Testis (tissue), 3 donors: ENCODE measurements around the gene TRPM3. TPM values are rescaled to one million over a fixed set of nuclear protein-coding genes. Genes with fewer than 3 reads are reported as not detected.

Experiments used
- DNase-seq: peaks from one replicate; pipeline ENCODE4 v3.0.0-alpha.2; 2019
- H3K27ac ChIP-seq, 2 donors: fragments of 200-600 bp; sonication (generic); one replicate each; pipeline ENCODE4 v1.5.1; 2019
- H3K27me3 ChIP-seq: fragments of 200-600 bp; sonication (generic); one replicate; pipeline ENCODE4 v1.5.1; 2019
- H3K36me3 ChIP-seq: fragments of 200-600 bp; sonication (generic); one replicate; pipeline ENCODE4 v1.5.1; 2017; ENCODE audit warnings: low read depth; ENCODE audit errors: missing control alignments
- H3K4me1 ChIP-seq: fragments of 200-600 bp; sonication (generic); one replicate; pipeline ENCODE4 v1.5.1; 2019
- H3K4me3 ChIP-seq, 2 donors: fragments of 200-600 bp; sonication (generic); one replicate each; pipeline ENCODE4 v1.5.1; 2017 to 2019
- H3K9me3 ChIP-seq: fragments of 200-600 bp; sonication (generic); one replicate; pipeline ENCODE4 v1.5.1; 2017
- CTCF ChIP-seq, 3 experiments: fragments of 450-650 bp in 2 of 3; fragments of 200-600 bp in 1 of 3; sonication (generic) in 1 of 3; IDR thresholded peaks; one replicate each; pipeline ENCODE4 v1.5.1; 2016 to 2019; ENCODE audit warnings: antibody characterized with exemption in 3 of 3, mild to moderate bottlenecking in 2 of 3, moderate library complexity in 1 of 3
- POLR2A ChIP-seq: fragments of 450-650 bp; IDR thresholded peaks from one replicate; pipeline ENCODE4 v1.6.1; 2017; ENCODE audit warnings: antibody characterized with exemption, mild to moderate bottlenecking, moderate library complexity
- WGBS, 2 donors: methylation state at CpG; one replicate each; pipeline ENCODE4 v1.1.5; 2018; 5-methylcytosine and 5-hydroxymethylcytosine counted together
- intact Hi-C: fragments of 100-400 bp; cut with DNase I; formaldehyde crosslinking; loops from one replicate; pipeline ENCODE4 v1.15.1; 2023; ENCODE audit warnings: low total_unique reads
- polyA plus RNA-seq: library from polyadenylated mRNA; stranded (reverse); fragments of 350-450 nt; fragmentation: Illumina TruSeq; extraction: RNeasy Lipid Tissue Mini Kit (QIAGEN cat#74804); gene quantifications from one replicate; pipeline ENCODE4 v1.2.3, GENCODE V29; 2014; ENCODE audit warnings: low read depth, low replicate concordance; ENCODE audit not compliant: insufficient read depth
- total RNA-seq, 2 donors: library from RNA; depleted of rRNA; stranded (reverse); fragments of >200 nt; gene quantifications; one replicate each; pipeline ENCODE4 v1.2.3, GENCODE V29; 2016

The TRPM3 gene
- total and polyA plus RNA-seq, 3 donors from 2014 or later: 4.1 to 54.3 (median 43.9) TPM

DNA sequence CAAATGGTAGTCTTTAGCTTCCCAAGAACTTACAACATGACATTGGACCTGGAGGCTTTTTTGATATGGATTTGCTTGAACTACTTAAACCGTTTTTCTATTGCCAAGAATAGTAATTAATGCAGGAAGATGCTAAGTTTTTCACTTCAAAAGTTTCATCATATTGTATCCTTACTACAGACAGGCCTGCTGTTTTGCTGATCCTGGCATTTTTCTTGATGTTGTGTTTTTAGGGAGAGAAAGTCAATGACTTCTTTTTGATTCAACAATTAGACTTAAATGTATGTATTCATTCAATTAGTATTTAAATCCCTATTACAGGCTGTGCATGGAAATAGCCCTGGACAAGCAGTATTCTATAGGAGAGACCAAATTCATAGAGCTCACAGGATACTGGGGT, 172.7 kb downstream of the TRPM3 start:
- intact Hi-C loops: no loop called here
- DNase-seq: no peak
- H3K27me3 ChIP-seq: no peaks in the 10 kb centered on the region
- H3K36me3 ChIP-seq: no peaks in the 10 kb centered on the region
- H3K9me3 ChIP-seq: no peaks in the 10 kb centered on the region
- H3K4me3 ChIP-seq: no peak overlapping the region
- TF ChIP-seq CTCF (IDR thresholded peaks at IDR 0.05): no peak
- TF ChIP-seq POLR2A: no peak
- 76 to 80% methylated on average over 1 of the region's 1 CpG for WGBS, 2 donors
- no peaks in the 10 kb centered on the region for H3K4me1 ChIP-seq
- H3K27ac ChIP-seq: no peak overlapping the region

GRCh38 chr9:70947511-70947910, 173.9 kb downstream of the TRPM3 start:
- H3K36me3 ChIP-seq: no peaks in the 10 kb centered on the region
- no peak for DNase-seq
- intact Hi-C loops: no loop called here
- no peak overlapping the region for H3K27ac ChIP-seq
- H3K4me3 ChIP-seq: no peak overlapping the region
- WGBS, 2 donors: 39 to 50% methylated on average over 2 of the region's 2 CpGs
- H3K27me3 ChIP-seq: no peaks in the 10 kb centered on the region
- H3K4me1 ChIP-seq: no peaks in the 10 kb centered on the region
- no peaks in the 10 kb centered on the region for H3K9me3 ChIP-seq
- no peak for TF ChIP-seq CTCF (IDR thresholded peaks at IDR 0.05)
- no peak for TF ChIP-seq POLR2A

- Histone ChIP-seq H3K4me1 (no peaks in the 10 kb centered on the region), H3K4me3 (no peak overlapping the region), H3K27ac (no peak overlapping the region), H3K9me3 (no peaks in the 10 kb centered on the region), H3K27me3 (no peaks in the 10 kb centered on the region), H3K36me3 (no peaks in the 10 kb centered on the region)
- intact Hi-C loops: no loop called here
- DNase-seq: no peak
- no peak for TF ChIP-seq CTCF (IDR thresholded peaks at IDR 0.05)
- TF ChIP-seq POLR2A: no peak
Observed at GRCh38 chr9:70947086-70947485, 174.3 kb downstream of the TRPM3 start.

GRCh38 chr9:70945301-70945700, 176.1 kb downstream of the TRPM3 start:
- no peak for DNase-seq
- intact Hi-C loops: no loop called here
- Histone ChIP-seq H3K27me3 (no peaks in the 10 kb centered on the region), H3K4me1 (no peaks in the 10 kb centered on the region), H3K4me3 (no peak overlapping the region), H3K27ac (no peak overlapping the region), H3K36me3 (no peaks in the 10 kb centered on the region), H3K9me3 (no peaks in the 10 kb centered on the region)
- TF ChIP-seq CTCF (IDR thresholded peaks at IDR 0.05): no peak
- no peak for TF ChIP-seq POLR2A

DNA sequence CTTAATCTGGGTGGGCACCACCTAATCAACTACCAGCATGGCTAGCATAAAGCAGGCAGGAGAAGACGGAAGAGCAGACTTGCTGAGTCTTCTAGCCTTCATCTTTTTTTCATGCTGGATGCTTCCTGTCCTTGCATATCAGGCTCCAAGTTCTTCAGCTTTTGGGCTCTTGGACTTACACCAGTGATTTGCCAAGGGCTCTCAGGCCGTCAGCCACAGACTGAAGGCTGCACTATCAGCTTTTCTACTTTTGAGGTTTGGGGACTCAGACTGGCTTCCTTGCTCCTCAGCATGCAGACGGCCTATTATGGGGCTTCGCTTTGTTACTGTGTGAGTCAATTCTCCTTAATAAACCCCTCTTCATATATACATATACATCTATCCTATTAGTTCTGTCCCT, 180.2 kb downstream of the TRPM3 start:
- Histone ChIP-seq H3K27ac (no peak overlapping the region), H3K36me3 (no peaks in the 10 kb centered on the region), H3K9me3 (no peaks in the 10 kb centered on the region), H3K27me3 (no peaks in the 10 kb centered on the region), H3K4me1 (no peaks in the 10 kb centered on the region), H3K4me3 (no peak overlapping the region)
- 81% methylated on average over 4 of the region's 4 CpGs for WGBS, 2 donors
- DNase-seq: no peak
- intact Hi-C loops: no loop called here
- no peak for TF ChIP-seq POLR2A
- TF ChIP-seq CTCF (IDR thresholded peaks at IDR 0.05): no peak
